H1 (cell line): Measurements from ENCODE around the gene LMTK2. TPM values are rescaled to one million over a fixed set of nuclear protein-coding genes. Genes with fewer than 3 reads are reported as not detected.

ENCODE experiments used
- CTCF ChIA-PET: fragments of 300-600 bp; sonication (Branson Sonifier 250); formaldehyde crosslinking; loops from one replicate; lab custom pipeline; 2021; ENCODE audit not compliant: partially characterized antibody; lab: Charles Lee
- POLR2A ChIA-PET: fragments of 300-600 bp; sonication (Branson Sonifier 250); formaldehyde crosslinking; loops from one replicate; lab custom pipeline; 2021; ENCODE audit warnings: inconsistent platforms; ENCODE audit not compliant: partially characterized antibody; lab: Charles Lee
- DNase-seq, 2 experiments: peaks; one replicate each; pipeline versions ENCODE4 v3.0.0 to v3.0.0-alpha.2; 2010 to 2022; ENCODE audit warnings: low spot score in 2 of 2, low read depth in 1 of 2, mixed read lengths in 1 of 2
- FAIRE-seq: peaks from 2 replicates; lab custom pipeline; 2011; peaks lifted over from hg19 to GRCh38; lab: Jason Lieb, UNC
- H2AFZ ChIP-seq: 2 replicates; pipeline ENCODE4 v1.8.1; 2012; ENCODE audit warnings: low read length, inconsistent platforms
- H2AK5ac ChIP-seq: 2 replicates; pipeline ENCODE4 v1.6.1; 2013; ENCODE audit warnings: low read depth, low read length
- H2BK120ac ChIP-seq: replicated peaks from 2 replicates; pipeline ENCODE3; 2013; ENCODE audit warnings: low read depth, low read length, inconsistent platforms
- H2BK12ac ChIP-seq: 2 replicates; pipeline ENCODE4 v1.6.1; 2013; ENCODE audit warnings: low read depth, low read length
- H2BK15ac ChIP-seq: 2 replicates; pipeline ENCODE4 v1.6.1; 2013; ENCODE audit warnings: low read length
- H2BK20ac ChIP-seq: 2 replicates; pipeline ENCODE4 v1.6.1; 2013; ENCODE audit warnings: low read length
- H2BK5ac ChIP-seq: 2 replicates; pipeline ENCODE4 v1.6.1; 2013; ENCODE audit warnings: low read depth, low read length
- H3K14ac ChIP-seq: 2 replicates; pipeline ENCODE4 v1.6.1; 2013; ENCODE audit warnings: inconsistent platforms; ENCODE audit not compliant: insufficient read length
- H3K18ac ChIP-seq: 2 replicates; pipeline ENCODE4 v1.6.1; 2013; ENCODE audit warnings: low read length; ENCODE audit errors: extremely low read depth
- H3K23ac ChIP-seq: 2 replicates; pipeline ENCODE4 v1.6.1; 2013; ENCODE audit warnings: inconsistent platforms; ENCODE audit not compliant: insufficient read length
- H3K23me2 ChIP-seq: 2 replicates; pipeline ENCODE4 v1.6.1; 2013; ENCODE audit warnings: low read depth, low read length
- H3K27ac ChIP-seq: 2 replicates; pipeline ENCODE4 v1.6.1; 2011; ENCODE audit warnings: low read depth, low read length, inconsistent platforms
- H3K27me3 ChIP-seq, 4 experiments: replicated peaks in 1 of 4; 1 replicate in 1 of 4; 2 replicates in 3 of 4; pipeline versions ENCODE4 v1.6.1 to v1.8.1; 2011 to 2013; ENCODE audit warnings: low read length in 3 of 4, mild to moderate bottlenecking in 3 of 4, inconsistent platforms in 2 of 4, mixed read lengths in 2 of 4, moderate library complexity in 1 of 4; ENCODE audit not compliant: control insufficient read depth in 3 of 4, insufficient read depth in 3 of 4; ENCODE audit errors: extremely low read depth in 1 of 4
- H3K36me3 ChIP-seq, 4 experiments: 2 replicates each; pipeline versions ENCODE4 v1.6.1 to v1.8.1; 2011 to 2013; ENCODE audit warnings: mild to moderate bottlenecking in 4 of 4, low read length in 3 of 4, moderate library complexity in 2 of 4, control low read depth in 1 of 4, inconsistent platforms in 1 of 4; ENCODE audit not compliant: insufficient read depth in 4 of 4, control insufficient read depth in 2 of 4
- H3K4ac ChIP-seq: replicated peaks from 2 replicates; pipeline ENCODE3; 2013; ENCODE audit warnings: low read length, low read depth, mixed read lengths, inconsistent platforms; ENCODE audit not compliant: insufficient read length
- H3K4me1 ChIP-seq, 4 experiments: replicated peaks in 1 of 4; 1 replicate in 1 of 4; 2 replicates in 3 of 4; pipeline versions ENCODE4 v1.6.1 to v1.8.1; 2011 to 2013; ENCODE audit warnings: low read length in 3 of 4, inconsistent platforms in 2 of 4, mixed read lengths in 1 of 4; ENCODE audit not compliant: insufficient read depth in 4 of 4, control insufficient read depth in 3 of 4
- H3K4me2 ChIP-seq, 2 experiments: 2 replicates each; pipeline versions ENCODE4 v1.6.1 to v1.8.1; 2011 to 2013; ENCODE audit warnings: low read depth in 2 of 2, low read length in 2 of 2, control low read depth in 1 of 2, inconsistent platforms in 1 of 2, mild to moderate bottlenecking in 1 of 2; ENCODE audit not compliant: insufficient read depth in 1 of 2
- H3K4me3 ChIP-seq, 4 experiments: fragments of 200-600, 300-600 bp in 1 of 4; sonication (generic), shearing (Covaris generic), sonication (Bioruptor Twin) in 1 of 4; 2 replicates each; pipeline versions ENCODE4 v1.5.1 to v1.8.1; 2011 to 2016; ENCODE audit warnings: low read length in 4 of 4, low read depth in 3 of 4, control low read depth in 2 of 4, inconsistent platforms in 2 of 4, mild to moderate bottlenecking in 2 of 4, mixed read lengths in 1 of 4, moderate library complexity in 1 of 4; ENCODE audit not compliant: insufficient read depth in 2 of 4; ENCODE audit errors: extremely low read depth in 1 of 4
- H3K56ac ChIP-seq: replicated peaks from 2 replicates; pipeline ENCODE3; 2013; ENCODE audit warnings: low read depth, mild to moderate bottlenecking, mixed read lengths, low read length, inconsistent platforms; ENCODE audit not compliant: insufficient read length
- H3K79me1 ChIP-seq: 2 replicates; pipeline ENCODE4 v1.6.1; 2013; ENCODE audit warnings: low read depth, low read length, control low read depth
- H3K79me2 ChIP-seq, 2 experiments: 2 replicates each; pipeline versions ENCODE4 v1.6.1 to v1.8.1; 2012 to 2013; ENCODE audit warnings: low read length in 2 of 2, mild to moderate bottlenecking in 2 of 2, inconsistent platforms in 1 of 2; ENCODE audit not compliant: insufficient read depth in 2 of 2, control insufficient read depth in 1 of 2
- H3K9ac ChIP-seq, 4 experiments: replicated peaks in 1 of 4; 1 replicate in 1 of 4; 2 replicates in 3 of 4; pipeline versions ENCODE4 v1.6.1 to v1.8.1; 2011 to 2013; ENCODE audit warnings: low read depth in 3 of 4, low read length in 3 of 4, control low read depth in 2 of 4, mild to moderate bottlenecking in 2 of 4, moderate library complexity in 2 of 4, inconsistent platforms in 1 of 4; ENCODE audit errors: extremely low read depth in 1 of 4
- H3K9me3 ChIP-seq, 2 experiments: 2 replicates each; pipeline versions ENCODE4 v1.6.1 to v1.8.1; 2012 to 2013; ENCODE audit warnings: mild to moderate bottlenecking in 2 of 2, moderate library complexity in 2 of 2, control low read depth in 1 of 2, inconsistent platforms in 1 of 2, low read depth in 1 of 2, low read length in 1 of 2, mixed read lengths in 1 of 2; ENCODE audit not compliant: insufficient read depth in 2 of 2
- H4K20me1 ChIP-seq, 2 experiments: replicated peaks in 1 of 2; 2 replicates each; pipeline versions ENCODE3 to v1.8.1; 2011 to 2013; ENCODE audit warnings: inconsistent platforms in 2 of 2, low read length in 2 of 2, mild to moderate bottlenecking in 1 of 2; ENCODE audit not compliant: insufficient read depth in 2 of 2, control insufficient read depth in 1 of 2
- H4K5ac ChIP-seq: 2 replicates; pipeline ENCODE4 v1.6.1; 2013; ENCODE audit warnings: low read length, low read depth, mixed read lengths, inconsistent platforms; ENCODE audit not compliant: insufficient read length
- H4K8ac ChIP-seq: 2 replicates; pipeline ENCODE4 v1.8.0; 2013; ENCODE audit warnings: mild to moderate bottlenecking, moderate library complexity, low read length, inconsistent platforms; ENCODE audit not compliant: insufficient read depth; ENCODE audit errors: extremely low read depth
- H4K91ac ChIP-seq: replicated peaks from 2 replicates; pipeline ENCODE3; 2013; ENCODE audit warnings: low read length, mixed read lengths, inconsistent platforms; ENCODE audit not compliant: insufficient read length
- ATF3 ChIP-seq: IDR thresholded peaks from 2 replicates; pipeline ENCODE4 v1.6.1; 2011; ENCODE audit warnings: low read depth, mild to moderate bottlenecking, low read length; ENCODE audit not compliant: insufficient read depth
- CBX8 ChIP-seq: fragments of 300-800, 300-1000 bp; sonication (generic); IDR thresholded peaks from 2 replicates; pipeline ENCODE4 v1.7.1; 2016; ENCODE audit warnings: low read depth, low read length, borderline replicate concordance
- CTCF ChIP-seq, 3 experiments: IDR thresholded peaks; 1 replicate in 2 of 3; 2 replicates in 1 of 3; pipeline versions ENCODE4 v1.5.1 to v1.6.1; 2011; ENCODE audit warnings: low read length in 3 of 3, mild to moderate bottlenecking in 3 of 3, inconsistent platforms in 2 of 3, low read depth in 1 of 3, moderate library complexity in 1 of 3; ENCODE audit not compliant: insufficient read depth in 1 of 3; ENCODE audit errors: control extremely low read depth in 1 of 3
- GABPA ChIP-seq: IDR thresholded peaks from 2 replicates; pipeline ENCODE4 v1.6.1; 2011; ENCODE audit warnings: mild to moderate bottlenecking, low read length, moderate library complexity, borderline replicate concordance; ENCODE audit not compliant: insufficient read depth
- HDAC2 ChIP-seq, 2 experiments: fragments of 300-600 bp in 1 of 2; sonication (generic) in 1 of 2; IDR thresholded peaks; 2 replicates each; pipeline ENCODE4 v1.6.1; 2011 to 2012; ENCODE audit warnings: low read depth in 2 of 2, low read length in 2 of 2, mild to moderate bottlenecking in 2 of 2, moderate library complexity in 2 of 2, borderline replicate concordance in 1 of 2, inconsistent platforms in 1 of 2
- MAFK ChIP-seq: IDR thresholded peaks from 2 replicates; pipeline ENCODE4 v1.6.1; 2012; ENCODE audit warnings: low read depth, mild to moderate bottlenecking, improper control_type of control experiment, low read length
- WGBS, 2 experiments: shearing (Covaris generic) in 1 of 2; methylation state at CpG; one replicate each; pipeline versions ENCODE4 v1.1.6 to v1.1.7; 2013 to 2015; ENCODE audit warnings: low lambda C conversion rate in 2 of 2, mixed read lengths in 2 of 2, inconsistent platforms in 1 of 2, low coverage in 1 of 2, missing lambda C conversion rate in 1 of 2; ENCODE audit not compliant: insufficient replicate concordance in 2 of 2, insufficient coverage in 1 of 2, insufficient read length in 1 of 2; ENCODE audit errors: extremely low coverage in 1 of 2, missing lambda C conversion rate in 1 of 2; 5-methylcytosine and 5-hydroxymethylcytosine counted together
- polyA plus RNA-seq, 7 experiments: library from polyadenylated mRNA; depleted of rRNA in 3 of 7; stranded (reverse) in 5 of 7; unstranded in 2 of 7; fragments of >200 nt in 5 of 7; fragments of 200-250 nt in 2 of 7; gene quantifications; 1 replicate in 5 of 7; 2 replicates in 1 of 7; 4 replicates in 1 of 7; pipeline versions ENCODE4 v1.2.1 to v1.2.3, GENCODE V29; 2011 to 2013; ENCODE audit warnings: missing spikeins in 2 of 7, mixed read lengths in 2 of 7
- total RNA-seq: library from RNA; stranded (reverse); fragmentation: NEBNext Ultra II Directional; extraction: Animal tissue kit (Norgen Biotek cat#: 25700); gene quantifications from 2 replicates; pipeline ENCODE4 v1.2.1, GENCODE V29; 2021

The LMTK2 gene
- total and polyA plus RNA-seq, 2 of the 8 experiments (the other 6 are each of a cell fraction or from before 2014, with no cell fraction given) = 9.7 to 30.7 TPM

DNA sequence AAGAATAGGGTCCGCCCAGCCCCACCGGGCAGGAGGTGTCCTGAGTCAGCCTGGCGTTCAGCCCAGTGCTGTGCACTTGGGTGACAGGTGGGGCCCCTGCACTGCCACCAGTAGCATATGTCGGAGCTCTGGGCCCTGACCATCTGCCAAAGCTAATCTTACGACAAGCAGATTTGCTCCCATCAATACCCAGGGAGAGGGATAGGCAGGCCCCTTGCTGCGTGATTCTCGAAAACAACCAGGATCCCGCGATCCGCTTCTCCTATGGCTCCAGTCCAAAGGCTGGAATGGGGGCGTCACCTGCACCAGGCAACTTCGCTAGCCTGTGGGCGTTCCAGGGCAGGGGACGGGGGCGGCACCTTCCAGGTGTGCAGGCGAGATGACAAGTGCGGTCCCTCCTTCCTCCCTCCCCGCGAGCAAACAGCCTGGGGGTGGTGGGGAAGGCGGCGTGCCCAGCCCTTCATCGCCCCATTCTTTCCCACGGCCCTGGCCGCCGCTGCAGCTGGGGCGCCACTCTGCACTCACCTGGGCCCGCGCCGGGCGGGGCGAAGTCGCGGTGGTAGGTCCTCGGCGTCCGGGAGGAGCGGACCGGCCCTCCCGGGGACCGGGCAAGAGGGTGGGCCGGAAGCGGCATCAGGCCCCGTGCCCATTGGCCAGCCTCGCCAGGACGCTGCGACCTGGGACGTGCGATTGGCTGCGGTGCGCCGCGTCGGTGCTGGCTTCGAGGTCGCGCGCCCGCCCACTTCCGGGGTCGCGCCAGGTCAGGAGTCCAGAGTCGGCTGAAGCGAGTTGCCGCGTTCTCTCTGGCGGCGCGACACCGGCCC lies 145.2 kb downstream of the LMTK2 start, which contains the start of gene TECPR1:
Gene TECPR1 (minus strand): TSS at position 632 of the 824 bp plus-strand sequence. CDS start 6,086 bp downstream, outside the sequence.
- no peak within 1 kb of the TSS for H3K23ac ChIP-seq
- H3K27me3 ChIP-seq = no peaks in the 10 kb centered on the region; a peak in 1 of 7 replicates
- no peak within 1 kb of the TSS for H4K91ac ChIP-seq
- H3K4me2 ChIP-seq = peak within 1 kb of the TSS; percentile 91 to 94
- peak; percentile 66 to 94 for DNase-seq
- POLR2A ChIA-PET = interaction anchor here (0.7 kb wide), 1 partner anchor 29 kb away, joined by 3 read pairs; no protein-coding TSS in a partner anchor
- peak within 1 kb of the TSS; percentile 77 for H4K5ac ChIP-seq
- peaks cover 0 to 14% (median 3%) of the 10 kb centered on the region in 4 experiments; a peak in 4 of 7 replicates for H3K4me1 ChIP-seq
- no peak within 1 kb of the TSS; the same call in 1 of the 2 replicates for H3K27ac ChIP-seq
- H3K9ac ChIP-seq = peak within 1 kb of the TSS; percentile 42 to 57 (median 52); a peak in 6 of 7 replicates
- H2AK5ac ChIP-seq = no peak within 1 kb of the TSS
- peak within 1 kb of the TSS; percentile 26; the same call in 1 of the 2 replicates for H4K8ac ChIP-seq
- no peak within 1 kb of the TSS for H3K4ac ChIP-seq
- H3K9me3 ChIP-seq = no peaks in the 10 kb centered on the region
- H3K4me3 ChIP-seq = peak within 1 kb of the TSS; percentile 77 to 91 (median 86)
- peaks cover 0 to 7% of the 10 kb centered on the region in 2 experiments; a peak in 1 of 4 replicates for H3K79me2 ChIP-seq
- peaks cover 6% of the 10 kb centered on the region for H3K23me2 ChIP-seq
- no peak within 1 kb of the TSS; the same call in none of the 2 replicates for H3K18ac ChIP-seq
- peak within 1 kb of the TSS; percentile 91 for H2AFZ ChIP-seq
- peak within 1 kb of the TSS; percentile 78 for H3K56ac ChIP-seq
- CTCF ChIA-PET = interaction anchor here (0.5 to 1.5 kb wide), 2 partner anchors 38 to 179 kb away, joined by 3 to 4 read pairs; no protein-coding TSS in a partner anchor
- FAIRE-seq = no peak
- peaks cover 0 to 2% of the 10 kb centered on the region in 2 experiments for H4K20me1 ChIP-seq
- no peak within 1 kb of the TSS for H3K14ac ChIP-seq
- H3K36me3 ChIP-seq = no peaks in the 10 kb centered on the region; a peak in 3 of 8 replicates
- H2BK120ac ChIP-seq = no peak within 1 kb of the TSS
- no peak within 1 kb of the TSS for H2BK5ac ChIP-seq
- H2BK15ac ChIP-seq = no peak within 1 kb of the TSS; the same call in 1 of the 2 replicates
- no peak within 1 kb of the TSS for H2BK12ac ChIP-seq
- H3K79me1 ChIP-seq = no peaks in the 10 kb centered on the region; the same call in 1 of the 2 replicates
- 2% methylated on average over 47 of the region's 69 CpGs; no CpG with 5 or more reads in 1 of the 2 experiments for WGBS, 2 experiments
- H2BK20ac ChIP-seq = no peak within 1 kb of the TSS
- TF ChIP-seq CTCF (IDR thresholded peaks at IDR 0.05; ENCODE audit: control extremely low read depth in 1 of 3, insufficient read depth in 1 of 3, low read depth in 1 of 3, low read length in 3 of 3) (no peak), HDAC2 (IDR thresholded peaks at IDR 0.05; ENCODE audit: borderline replicate concordance in 1 of 2, low read depth in 2 of 2, low read length in 2 of 2) (peak; percentile 34 to 46; a peak in 1 of 4 replicates), MAFK (no peak), ATF3 (no peak), GABPA (peak; percentile 92), CBX8 (no peak)
